Subcutaneous abdominal adipose tissue (tissue), 5 donors: ENCODE results near the gene CDYL.
A peak's percentile ranks its signal among the peaks of the same experiment; 100 is the strongest.

Experiments
- H3K27ac ChIP-seq: one replicate; pipeline ENCODE4 v1.7.0; 2013; ENCODE audit warnings: low read depth, mild to moderate bottlenecking, inconsistent platforms, low read length, moderate library complexity
- H3K27me3 ChIP-seq, 5 donors: one replicate each; pipeline ENCODE4 v1.7.0; 2013; ENCODE audit warnings: low read length in 5 of 5, inconsistent platforms in 1 of 5; ENCODE audit not compliant: control insufficient read depth in 5 of 5, insufficient read depth in 4 of 5
- H3K36me3 ChIP-seq, 5 donors: one replicate each; pipeline ENCODE4 v1.7.0; 2013; ENCODE audit warnings: low read length in 5 of 5; ENCODE audit not compliant: control insufficient read depth in 5 of 5, insufficient read depth in 5 of 5
- H3K4me1 ChIP-seq, 5 donors: one replicate each; pipeline ENCODE4 v1.7.0; 2013; ENCODE audit warnings: low read length in 5 of 5, mild to moderate bottlenecking in 3 of 5, moderate library complexity in 1 of 5; ENCODE audit not compliant: control insufficient read depth in 5 of 5, insufficient read depth in 5 of 5
- H3K4me3 ChIP-seq, 5 donors: one replicate each; pipeline ENCODE4 v1.7.0; 2013; ENCODE audit warnings: low read length in 5 of 5, low read depth in 1 of 5
- H3K9ac ChIP-seq, 5 donors: one replicate each; pipeline ENCODE4 v1.7.0; 2013; ENCODE audit warnings: low read length in 5 of 5, mild to moderate bottlenecking in 4 of 5, moderate library complexity in 3 of 5
- H3K9me3 ChIP-seq, 5 donors: one replicate each; pipeline ENCODE4 v1.7.0; 2013; ENCODE audit warnings: low read length in 5 of 5; ENCODE audit not compliant: control insufficient read depth in 5 of 5
- donor health status: healthy.
- donor health status: healthy.
- donor health status: healthy.
- donor health status: healthy.
- donor health status: healthy.

Gene CDYL

GRCh38 chr6:4909063-4909706 lies 133.0 kb downstream of the CDYL start:
- H3K27ac ChIP-seq: no peak overlapping the region
- H3K4me3 ChIP-seq: no peak overlapping the region
- H3K27me3 ChIP-seq: no peaks in the 10 kb centered on the region
- H3K9me3 ChIP-seq: no peaks in the 10 kb centered on the region
- H3K36me3 ChIP-seq: peaks cover 0 to 22% (median 11%) of the 10 kb centered on the region in 5 donors
- H3K9ac ChIP-seq: no peak overlapping the region
- H3K4me1 ChIP-seq: peaks cover 0 to 20% (median 12%) of the 10 kb centered on the region in 5 donors

- peaks cover 0 to 23% (median 14%) of the 10 kb centered on the region in 5 donors for H3K4me1 ChIP-seq
- no peak overlapping the region for H3K27ac ChIP-seq
- H3K4me3 ChIP-seq: no peak overlapping the region
- peaks cover 0 to 22% (median 11%) of the 10 kb centered on the region in 5 donors for H3K36me3 ChIP-seq
- no peaks in the 10 kb centered on the region for H3K9me3 ChIP-seq
- H3K9ac ChIP-seq: no peak overlapping the region
- H3K27me3 ChIP-seq: no peaks in the 10 kb centered on the region
Observed at GRCh38 chr6:4910037-4910760, 134.0 kb downstream of the CDYL start.

GRCh38 chr6:4912559-4912958 lies 136.4 kb downstream of the CDYL start:
- H3K27ac ChIP-seq: no peak overlapping the region
- peaks cover 0 to 27% (median 14%) of the 10 kb centered on the region in 5 donors for H3K4me1 ChIP-seq
- H3K27me3 ChIP-seq: no peaks in the 10 kb centered on the region
- H3K4me3 ChIP-seq: no peak overlapping the region
- H3K36me3 ChIP-seq: peaks cover 0 to 19% (median 11%) of the 10 kb centered on the region in 5 donors
- H3K9ac ChIP-seq: no peak overlapping the region
- H3K9me3 ChIP-seq: no peaks in the 10 kb centered on the region

GRCh38 chr6:4913705-4914419 lies 137.7 kb downstream of the CDYL start:
- Histone ChIP-seq H3K4me3 (peak overlapping the region in 1 of 5 donors; percentile 4), H3K36me3 (peaks cover 0 to 16% (median 7%) of the 10 kb centered on the region in 5 donors), H3K9ac (peak overlapping the region in 1 of 5 donors; percentile 13), H3K27ac (peak overlapping the region; percentile 11), H3K9me3 (no peaks in the 10 kb centered on the region), H3K27me3 (no peaks in the 10 kb centered on the region), H3K4me1 (peaks cover 0 to 27% (median 12%) of the 10 kb centered on the region in 5 donors)

- no peak overlapping the region for H3K27ac ChIP-seq
- H3K9me3 ChIP-seq: no peaks in the 10 kb centered on the region
- no peaks in the 10 kb centered on the region for H3K27me3 ChIP-seq
- H3K4me1 ChIP-seq: peaks cover 0 to 27% (median 12%) of the 10 kb centered on the region in 5 donors
- peak overlapping the region in 1 of 5 donors; percentile 4 for H3K4me3 ChIP-seq
- H3K9ac ChIP-seq: no peak overlapping the region
- H3K36me3 ChIP-seq: peaks cover 0 to 9% (median 3%) of the 10 kb centered on the region in 5 donors
Observed at GRCh38 chr6:4914420-4915159, 138.4 kb downstream of the CDYL start.

GRCh38 chr6:4916954-4917561 lies 140.9 kb downstream of the CDYL start:
- no peak overlapping the region for H3K4me3 ChIP-seq
- H3K36me3 ChIP-seq: peaks cover 0 to 7% (median 0%) of the 10 kb centered on the region in 5 donors
- H3K4me1 ChIP-seq: peaks cover 0 to 32% (median 12%) of the 10 kb centered on the region in 5 donors
- H3K9me3 ChIP-seq: no peaks in the 10 kb centered on the region
- H3K27ac ChIP-seq: no peak overlapping the region
- H3K27me3 ChIP-seq: no peaks in the 10 kb centered on the region
- no peak overlapping the region for H3K9ac ChIP-seq

- H3K4me3 ChIP-seq: no peak overlapping the region
- H3K4me1 ChIP-seq: peaks cover 0 to 14% (median 0%) of the 10 kb centered on the region in 5 donors
Observed at GRCh38 chr6:4920914-4921410, 144.8 kb downstream of the CDYL start.

GRCh38 chr6:4922488-4923037 lies 146.4 kb downstream of the CDYL start:
- Histone ChIP-seq H3K27ac (no peak overlapping the region), H3K36me3 (no peaks in the 10 kb centered on the region), H3K4me1 (peaks cover 0 to 11% (median 0%) of the 10 kb centered on the region in 5 donors), H3K9me3 (no peaks in the 10 kb centered on the region), H3K9ac (no peak overlapping the region), H3K4me3 (peak overlapping the region in 1 of 5 donors; percentile 21), H3K27me3 (no peaks in the 10 kb centered on the region)

More at GRCh38 chr6:4920914-4921410, 144.8 kb downstream of the CDYL start:
- Histone ChIP-seq H3K9ac (no peak overlapping the region), H3K27ac (no peak overlapping the region), H3K27me3 (no peaks in the 10 kb centered on the region), H3K36me3 (no peaks in the 10 kb centered on the region), H3K9me3 (no peaks in the 10 kb centered on the region)

- H3K27me3 ChIP-seq: no peaks in the 10 kb centered on the region
- no peak overlapping the region for H3K27ac ChIP-seq
- H3K4me1 ChIP-seq: peaks cover 0 to 11% (median 0%) of the 10 kb centered on the region in 5 donors
- no peak overlapping the region for H3K4me3 ChIP-seq
- H3K36me3 ChIP-seq: no peaks in the 10 kb centered on the region
- no peak overlapping the region for H3K9ac ChIP-seq
- no peaks in the 10 kb centered on the region for H3K9me3 ChIP-seq
Observed at GRCh38 chr6:4923081-4923480, 146.9 kb downstream of the CDYL start.
